GM21360 (cell line): ENCODE measurements around the gene POTEF.
"Not testable (repeated sequence)": the region's sequence is repeated elsewhere in the genome, so short reads cannot be mapped to it uniquely, and the experiment has no call there.

Experiments used
- ATAC-seq: cut with Tn5 transposase; IDR thresholded peaks from one replicate; pipeline ENCODE4 v1.9.1; 2021; ENCODE audit warnings: mild to moderate bottlenecking, moderate library complexity; ENCODE audit not compliant: unreplicated experiment

POTEF gene

DNA sequence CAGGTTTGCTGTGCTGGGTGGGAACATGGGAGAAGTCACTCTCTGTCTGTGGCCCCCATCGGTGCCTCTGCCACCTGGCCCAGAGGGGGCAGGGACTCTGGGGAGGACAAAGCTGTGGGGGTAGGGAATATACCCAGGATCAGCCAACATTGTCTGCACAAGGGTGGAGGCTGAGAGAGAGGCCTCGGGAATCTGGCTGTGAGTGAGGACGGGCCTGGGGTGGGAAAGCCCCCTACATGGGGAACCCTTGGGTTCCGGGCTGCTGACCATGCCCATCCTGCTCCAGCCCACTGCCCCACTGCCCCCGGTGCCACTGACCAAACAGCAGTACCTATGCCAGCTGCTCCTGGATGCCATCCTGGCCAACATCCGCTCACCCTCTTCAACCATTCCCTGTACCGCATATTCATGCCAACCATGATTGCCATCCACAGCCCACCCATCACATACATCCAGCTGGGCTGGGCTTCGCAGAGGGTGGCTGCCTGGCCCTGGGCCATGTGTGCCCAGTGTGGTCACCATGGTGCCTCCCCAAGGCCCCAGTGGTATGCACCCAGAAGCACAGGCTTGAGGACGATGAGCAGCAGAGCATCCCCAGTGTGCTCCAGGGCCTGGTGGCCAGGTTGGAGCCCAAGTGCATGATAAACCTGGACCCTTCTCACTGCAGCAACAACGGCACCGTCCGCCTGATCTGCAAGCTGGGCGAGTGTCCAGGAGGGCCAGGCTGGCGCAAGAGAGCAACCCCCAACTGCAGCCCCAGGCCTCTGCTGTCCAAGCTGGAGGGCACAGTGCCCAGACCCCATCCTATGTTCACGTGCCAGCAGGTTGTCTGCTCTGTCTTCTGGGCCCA is 6.9 kb upstream of the POTEF start:
- no peak for ATAC-seq

GRCh38 chr2:130128464-130128863 is 558 bp downstream of the POTEF start:
- ATAC-seq: not testable (repeated sequence)

DNA sequence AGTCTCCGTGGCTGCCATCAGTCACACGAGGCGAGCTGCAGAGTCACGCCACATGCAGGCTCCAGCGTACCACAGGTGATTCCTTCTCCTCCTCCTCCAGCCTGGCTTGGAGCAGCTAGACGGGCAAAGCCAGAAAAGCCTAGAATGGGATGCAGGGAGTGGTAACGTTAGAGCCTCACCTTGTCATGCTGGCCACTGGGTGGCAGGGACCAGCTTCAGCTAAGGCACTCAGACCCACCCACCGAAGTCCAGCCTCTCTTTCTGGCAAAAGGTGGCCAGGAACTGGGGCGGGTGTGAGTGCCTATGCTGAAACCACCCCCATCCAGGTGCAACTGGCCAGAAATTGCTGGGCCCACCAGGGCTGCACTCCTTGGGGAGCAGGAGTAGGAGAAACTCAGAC is 1.3 kb downstream of the POTEF start:
- ATAC-seq: not testable (repeated sequence)

- ATAC-seq: not testable (repeated sequence)
Measured at GRCh38 chr2:130120924-130121323, 8.1 kb downstream of the POTEF start.

- ATAC-seq: not testable (repeated sequence)
Measured at GRCh38 chr2:130102597-130103363, 26.2 kb downstream of the POTEF start.

DNA sequence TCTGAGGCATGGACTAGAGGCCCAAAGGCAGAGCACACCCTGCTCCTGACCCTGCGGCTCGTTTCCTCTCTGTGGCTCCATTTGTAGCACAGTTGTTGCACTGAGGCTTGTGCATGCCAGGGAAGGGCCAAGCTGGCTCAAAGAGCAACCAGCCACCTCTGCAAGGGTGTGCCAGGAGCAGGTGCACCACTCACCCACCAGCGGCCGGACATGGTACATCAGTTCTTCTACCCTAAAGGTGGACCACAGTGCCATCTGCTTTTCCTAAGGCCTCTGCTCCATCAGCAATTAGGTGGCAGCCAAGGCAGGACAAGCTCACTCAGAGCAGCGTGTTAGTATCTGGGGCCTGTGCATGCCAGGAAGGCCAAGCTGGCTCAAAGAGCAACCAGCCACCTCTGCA is 66.4 kb downstream of the POTEF start:
- ATAC-seq: not testable (repeated sequence)

DNA sequence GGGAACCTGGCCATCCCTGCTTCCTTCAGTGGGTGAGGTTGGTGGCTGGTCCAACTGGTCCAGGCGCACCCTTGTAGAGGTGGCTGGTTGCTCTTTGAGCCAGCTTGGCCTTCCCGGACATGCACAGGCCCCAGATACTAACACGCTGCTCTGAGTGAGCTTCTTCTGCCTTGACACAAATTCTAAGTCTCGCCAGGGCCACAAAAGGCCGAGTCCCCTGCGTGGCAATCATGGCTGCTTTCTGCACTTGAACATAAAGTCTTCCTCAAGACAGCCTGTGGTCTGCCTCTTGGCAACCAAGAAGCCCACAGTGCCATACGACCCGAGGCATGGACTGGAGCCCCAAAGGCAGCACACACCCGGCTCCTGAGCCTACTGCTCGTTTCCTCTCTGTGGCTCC is 69.0 kb downstream of the POTEF start:
- ATAC-seq: not testable (repeated sequence)

DNA sequence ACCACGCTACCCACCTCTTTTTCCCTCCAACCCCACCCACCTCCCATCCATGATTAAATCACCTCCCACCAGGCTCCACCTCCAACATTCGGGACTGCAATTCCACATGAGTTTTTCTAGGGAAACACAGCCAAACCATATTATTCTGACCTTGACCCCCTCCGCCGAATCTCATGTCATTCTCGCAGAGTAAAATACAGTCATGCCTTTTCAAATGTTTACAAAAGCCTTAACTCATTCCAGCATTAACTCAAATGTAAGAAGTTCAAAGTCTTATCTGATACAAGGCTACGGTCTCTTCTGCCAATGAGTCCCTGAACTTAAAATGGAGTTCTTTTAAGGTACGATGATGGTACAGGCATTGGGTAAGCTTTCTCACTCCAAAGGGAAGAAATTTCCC is 72.7 kb downstream of the POTEF start:
- not testable (repeated sequence) for ATAC-seq

DNA sequence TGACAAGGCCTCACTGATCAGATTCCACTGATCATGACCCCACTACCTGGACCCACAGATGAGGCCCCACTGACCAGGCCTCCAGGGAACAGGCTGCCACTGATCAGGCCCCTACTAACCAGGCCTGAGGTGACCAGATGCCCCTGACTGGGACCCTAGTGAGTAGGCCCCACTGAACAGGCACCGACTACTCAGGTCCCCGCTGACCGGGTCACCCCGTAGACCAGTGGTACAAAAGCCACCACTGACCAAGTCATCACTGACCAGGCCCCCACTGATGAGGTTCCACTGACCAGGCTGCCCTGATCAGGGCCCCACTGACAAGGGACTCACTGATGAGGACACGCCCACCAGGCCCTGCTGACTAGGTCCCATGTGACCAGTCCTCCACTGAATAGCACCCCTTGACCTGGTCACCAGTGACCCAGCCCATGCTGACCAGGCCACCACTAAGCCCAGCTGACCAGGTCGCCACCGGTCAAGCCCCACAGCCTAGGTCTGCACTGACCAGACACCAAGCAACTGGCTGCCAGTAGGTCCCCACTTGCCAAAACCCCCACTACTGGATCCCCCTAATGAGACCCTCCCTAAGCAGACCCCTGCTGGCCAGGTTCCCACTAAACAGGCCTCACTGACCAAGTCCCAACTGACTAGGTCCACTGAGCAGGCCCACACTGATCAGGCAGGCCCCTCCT is 75.7 kb downstream of the POTEF start:
- not testable (repeated sequence) for ATAC-seq

DNA sequence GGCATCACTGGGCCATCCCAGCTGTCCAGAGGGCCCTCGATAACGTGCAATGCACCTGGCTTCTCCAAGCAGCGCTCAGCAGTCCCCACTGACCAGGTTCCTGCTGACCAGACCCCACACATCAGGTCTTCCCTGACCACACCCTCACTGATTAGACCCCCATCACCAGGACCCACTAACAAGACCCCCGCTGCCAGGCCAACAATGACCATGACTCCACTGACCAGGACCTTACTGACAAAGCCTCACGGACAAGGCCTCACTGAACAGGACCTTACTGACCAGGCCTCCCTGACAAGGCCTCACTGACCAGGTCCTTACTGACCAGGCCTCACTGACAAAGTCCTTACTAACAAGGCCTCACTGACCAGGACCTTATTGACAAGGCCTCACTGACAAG is 76.6 kb downstream of the POTEF start:
- ATAC-seq: not testable (repeated sequence)

DNA sequence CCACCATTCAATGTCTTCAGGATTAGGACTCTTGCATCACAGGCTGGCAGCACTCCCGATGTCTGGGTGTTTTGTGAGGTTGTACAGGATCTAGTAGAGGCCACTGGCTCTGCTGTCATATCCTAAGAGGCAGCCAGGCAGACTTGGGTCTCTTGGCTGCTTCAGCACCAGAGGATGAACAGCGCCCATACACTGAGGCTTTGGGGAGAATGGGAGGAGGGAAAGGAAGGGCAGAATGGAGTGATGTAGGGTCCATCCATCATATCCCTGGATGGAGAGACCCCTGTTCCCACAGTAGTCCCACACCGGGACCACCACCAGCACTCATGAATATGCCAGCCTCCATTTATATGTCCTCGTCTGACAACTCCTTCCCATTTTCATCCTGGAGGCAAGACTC is 80.6 kb downstream of the POTEF start:
- ATAC-seq: not testable (repeated sequence)

GRCh38 chr2:130038265-130038603 is 90.8 kb downstream of the POTEF start:
- not testable (repeated sequence) for ATAC-seq

GRCh38 chr2:130025931-130026330 is 103.1 kb downstream of the POTEF start:
- ATAC-seq: not testable (repeated sequence)
